HPDE6-E6E7 (cell line): ENCODE results near the gene CCDC146.
A peak's percentile ranks its signal among the peaks of the same experiment; 100 is the strongest.

ENCODE experiments used
- DNase-seq: peaks from one replicate; pipeline ENCODE4 v3.0.0; 2011; ENCODE audit warnings: missing footprints; ENCODE audit errors: extremely low spot score

Gene CCDC146

DNA sequence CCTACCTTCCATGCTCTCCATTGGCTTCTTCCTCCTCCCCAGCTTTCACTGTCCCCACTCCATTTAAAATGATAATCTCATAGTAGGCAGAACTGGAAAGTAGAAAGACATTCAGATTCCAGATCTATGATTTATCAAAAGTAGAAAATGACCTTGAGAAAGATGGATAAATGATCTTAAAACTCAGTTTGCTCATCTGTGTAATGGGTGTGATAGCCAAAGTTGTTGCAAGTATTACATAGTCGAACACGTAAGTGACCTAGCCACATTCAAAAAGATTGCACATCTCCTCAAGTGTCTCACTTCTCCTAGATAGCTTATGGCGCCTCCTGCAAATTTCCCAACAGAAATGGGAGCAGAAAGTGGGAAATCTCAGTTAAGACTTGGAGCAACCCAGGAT is 167.0 kb downstream of the CCDC146 start:
- no peak for DNase-seq

DNA sequence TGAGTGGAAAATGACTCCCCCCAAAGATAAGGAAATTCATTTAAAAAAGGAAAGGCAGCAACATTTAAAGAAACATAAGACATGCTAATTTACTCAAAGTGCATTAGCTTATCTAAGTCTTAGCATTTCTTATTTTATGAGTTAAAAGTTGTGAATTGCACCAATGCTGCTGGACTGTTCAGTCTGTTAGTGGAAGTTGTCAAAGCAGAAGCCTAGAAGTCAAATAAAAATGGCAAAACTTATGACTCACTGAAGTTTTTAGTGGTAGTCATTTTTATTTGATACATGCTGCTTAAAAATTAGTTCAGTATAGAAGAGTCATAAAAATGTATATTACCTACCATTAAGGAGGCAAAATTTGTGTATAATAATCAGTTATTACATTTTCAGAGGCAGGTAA is 168.0 kb downstream of the CCDC146 start:
- no peak for DNase-seq

DNA sequence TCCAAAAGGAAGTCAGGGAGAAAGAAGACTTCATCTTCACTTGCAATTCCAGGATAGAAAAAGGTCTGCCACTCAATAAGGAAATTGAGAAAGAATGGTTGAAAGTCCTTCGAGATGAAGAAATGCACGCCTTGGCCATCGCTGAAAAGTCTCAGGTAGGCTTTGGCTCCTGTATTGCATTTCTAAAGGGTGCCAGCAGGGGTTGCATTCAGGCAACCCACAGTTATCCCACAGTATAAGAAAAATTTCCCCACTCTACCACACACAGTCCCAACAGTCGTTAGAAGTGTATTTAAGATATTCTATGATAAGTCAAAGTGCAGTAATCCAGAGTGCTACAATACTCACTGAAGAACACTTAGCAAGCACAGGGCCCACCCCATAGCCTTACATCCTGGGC is 170.6 kb downstream of the CCDC146 start:
- no peak for DNase-seq

DNA sequence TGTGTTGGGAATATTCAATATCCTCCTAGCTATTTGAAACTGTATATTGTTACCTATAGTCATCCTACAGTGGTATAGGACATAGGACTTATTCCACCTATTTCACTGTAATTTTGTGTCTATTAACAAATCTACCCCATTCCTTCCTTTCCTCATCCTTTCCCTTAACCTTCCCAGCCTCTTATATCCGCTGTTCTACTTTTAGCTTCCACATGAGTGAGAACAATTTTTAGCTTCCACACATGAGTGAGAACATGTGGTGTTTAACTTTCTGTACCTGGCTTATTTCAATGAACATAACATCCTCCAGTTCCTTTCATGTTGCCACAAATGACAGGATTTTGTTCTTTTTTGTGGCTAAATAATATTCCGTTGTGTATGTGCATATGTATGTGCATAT is 173.1 kb downstream of the CCDC146 start:
- DNase-seq, result no peak

DNA sequence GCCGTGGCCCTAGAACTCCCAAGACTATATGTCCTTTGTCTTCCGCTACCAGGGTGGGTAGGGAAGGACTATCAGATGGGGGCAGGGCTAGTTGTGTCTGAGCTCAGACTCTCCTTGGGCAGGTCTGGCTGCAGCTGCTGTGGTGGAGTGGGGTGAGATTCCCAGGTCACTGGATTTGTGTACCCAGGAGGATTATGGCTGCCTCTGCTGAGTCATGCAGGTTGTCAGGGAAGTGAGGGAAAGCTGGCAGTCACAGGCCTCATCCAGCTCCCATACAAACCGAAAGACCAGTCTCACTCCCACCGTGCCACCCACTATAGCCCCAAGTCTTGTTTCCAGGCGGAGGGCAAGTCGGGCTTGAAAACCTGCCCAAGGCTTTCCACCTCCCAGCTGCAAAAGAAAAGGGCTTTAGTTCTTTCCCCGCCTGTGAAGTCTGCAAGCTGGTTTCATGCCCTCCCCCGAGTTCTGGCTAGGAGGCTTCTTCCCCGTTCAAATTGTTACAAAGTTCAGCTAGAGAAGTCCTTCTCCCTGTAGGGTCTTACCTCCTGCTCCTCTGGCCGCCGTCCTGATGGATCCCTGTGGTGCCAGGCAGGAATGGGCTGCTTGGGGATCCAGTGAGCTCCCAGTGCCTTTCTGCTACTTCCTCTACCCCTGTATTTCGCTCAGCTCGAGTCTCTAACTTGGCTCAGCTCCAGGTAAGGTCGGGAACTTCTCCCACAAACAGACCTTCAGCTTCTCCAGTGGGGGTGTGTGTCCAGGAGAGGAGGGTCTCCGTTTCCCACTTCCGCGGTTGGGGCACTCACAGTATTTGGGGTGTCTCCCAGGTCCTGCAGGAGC is 184.0 kb downstream of the CCDC146 start:
- DNase-seq, result no peak

DNA sequence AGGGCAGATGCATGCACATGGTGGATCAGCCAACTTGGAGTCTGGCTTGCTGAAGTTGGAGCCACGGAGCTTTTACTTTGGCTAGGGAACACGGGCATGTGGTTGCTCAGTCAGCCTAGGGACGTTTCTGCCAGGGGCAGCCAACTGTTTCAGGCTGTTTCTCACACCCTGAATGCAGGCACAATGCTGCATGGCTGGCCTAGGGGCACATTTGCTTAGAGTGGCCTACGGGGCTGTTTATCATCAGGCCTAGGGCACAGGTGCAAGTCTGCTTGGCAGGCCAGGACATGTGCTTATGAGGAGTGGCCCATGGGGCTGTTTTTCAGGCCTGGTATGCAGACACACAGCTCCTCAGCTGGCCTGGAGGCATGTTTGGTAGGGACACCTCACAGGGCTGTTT is 186.4 kb downstream of the CCDC146 start:
- DNase-seq, result no peak

DNA sequence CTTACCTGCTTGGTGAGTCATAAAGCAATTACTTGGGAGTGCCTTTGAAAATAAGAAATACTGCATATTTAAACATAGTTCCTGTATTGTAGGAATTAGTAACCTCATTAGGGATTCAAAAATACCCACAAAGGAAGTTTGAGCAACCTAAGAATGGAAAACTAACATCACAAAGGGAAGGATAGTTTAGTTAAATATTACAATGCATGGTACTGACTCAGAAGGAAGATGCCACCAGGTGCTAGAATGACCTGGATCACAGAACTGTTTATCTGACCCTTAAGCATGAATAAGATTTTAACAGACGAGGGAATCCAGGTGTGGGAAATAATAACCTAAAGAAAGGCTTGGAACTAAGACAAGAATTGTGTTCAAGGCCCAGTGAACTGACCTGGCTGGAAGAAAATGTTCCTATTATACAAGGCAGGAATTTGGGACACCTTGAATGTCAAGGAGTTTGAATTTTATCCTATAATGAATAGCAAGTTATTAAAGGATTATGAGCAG is 187.4 kb downstream of the CCDC146 start:
- DNase-seq, result no peak

DNA sequence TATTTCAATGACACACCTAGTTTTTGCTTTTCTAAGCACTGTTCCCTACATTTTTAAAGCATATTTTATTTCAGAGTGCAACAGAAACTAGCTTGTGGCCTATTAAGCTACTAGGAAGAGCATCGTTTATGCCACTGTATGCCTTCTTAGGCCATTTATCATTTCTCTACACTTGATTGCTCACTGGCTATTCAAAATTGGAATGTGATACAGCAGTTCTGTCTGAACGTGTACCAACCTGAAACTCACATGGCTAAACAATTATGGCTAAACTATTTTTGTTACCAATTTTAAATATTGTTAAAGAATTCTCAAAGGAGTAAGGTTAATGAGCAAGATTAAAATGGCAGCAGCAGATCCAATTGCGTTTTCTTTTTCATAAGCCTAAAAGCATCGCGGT is 188.6 kb downstream of the CCDC146 start:
- DNase-seq, result no peak

DNA sequence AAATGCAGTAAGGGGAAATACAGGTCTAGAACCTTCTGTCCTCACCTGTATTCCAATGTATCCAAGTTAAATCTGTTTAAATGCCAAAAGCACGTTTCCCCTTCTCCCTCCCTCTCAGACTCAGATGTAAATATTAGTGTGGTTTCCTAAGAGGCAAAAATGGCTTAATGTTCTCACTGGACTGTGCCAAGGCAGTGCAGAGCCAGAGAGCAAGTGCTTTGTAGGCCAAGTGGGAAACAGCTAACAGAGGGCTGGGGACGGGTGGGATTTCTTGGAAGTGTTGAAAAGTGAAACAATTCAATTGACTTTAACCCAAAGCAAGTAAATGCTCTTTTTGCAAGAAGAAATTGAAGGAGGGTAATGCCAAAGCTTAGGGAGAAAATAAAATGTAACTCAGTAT is 190.7 kb downstream of the CCDC146 start:
- no peak for DNase-seq

DNA sequence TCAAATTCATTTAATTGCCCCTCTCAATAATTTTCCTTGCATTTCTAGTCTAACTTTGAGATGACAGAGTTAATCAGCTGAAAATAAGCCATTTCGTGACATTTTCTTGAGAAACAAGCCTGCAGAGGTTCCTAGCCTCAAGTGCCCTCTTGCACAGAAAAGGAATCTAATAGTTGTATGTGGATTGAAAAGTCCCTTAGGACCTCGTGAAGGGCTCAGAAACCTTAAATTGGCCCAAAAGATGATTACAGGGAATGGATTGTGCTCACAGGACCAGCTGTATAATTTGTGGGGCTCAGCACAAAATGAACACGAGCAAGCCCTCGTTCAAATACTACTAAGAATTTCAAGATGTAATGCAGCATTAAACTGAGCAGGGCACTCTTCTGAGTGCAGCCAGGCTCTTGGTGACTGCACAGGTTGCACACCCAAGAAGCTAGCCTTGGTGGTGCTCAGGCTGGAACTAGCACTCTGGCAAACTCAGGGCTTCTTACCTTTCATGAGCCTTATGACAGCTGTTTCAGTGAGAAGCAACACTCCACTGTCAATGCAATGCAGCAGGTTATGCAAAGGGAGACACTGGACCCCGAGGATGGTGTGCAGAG is 191.6 kb downstream of the CCDC146 start:
- DNase-seq, result no peak

DNA sequence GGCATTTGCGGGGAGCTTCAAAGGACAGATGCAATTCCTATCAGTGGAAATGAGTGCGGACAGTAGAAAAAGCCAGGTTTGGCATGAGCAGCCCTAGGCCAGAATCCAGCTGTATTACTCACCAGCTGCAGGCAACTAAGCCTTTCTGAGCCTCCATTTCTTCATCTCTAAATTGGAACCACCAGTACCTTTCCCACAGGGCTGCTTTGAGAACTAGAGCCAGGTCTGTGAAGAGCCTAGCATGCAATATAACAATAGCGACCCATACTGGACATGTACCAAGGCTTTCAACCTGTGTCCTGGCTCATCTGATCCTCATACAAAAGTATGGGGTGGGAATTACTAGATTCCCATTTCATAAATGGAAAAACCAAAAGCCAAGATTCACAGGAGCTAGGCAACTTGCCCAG is 192.8 kb downstream of the CCDC146 start:
- no peak for DNase-seq

DNA sequence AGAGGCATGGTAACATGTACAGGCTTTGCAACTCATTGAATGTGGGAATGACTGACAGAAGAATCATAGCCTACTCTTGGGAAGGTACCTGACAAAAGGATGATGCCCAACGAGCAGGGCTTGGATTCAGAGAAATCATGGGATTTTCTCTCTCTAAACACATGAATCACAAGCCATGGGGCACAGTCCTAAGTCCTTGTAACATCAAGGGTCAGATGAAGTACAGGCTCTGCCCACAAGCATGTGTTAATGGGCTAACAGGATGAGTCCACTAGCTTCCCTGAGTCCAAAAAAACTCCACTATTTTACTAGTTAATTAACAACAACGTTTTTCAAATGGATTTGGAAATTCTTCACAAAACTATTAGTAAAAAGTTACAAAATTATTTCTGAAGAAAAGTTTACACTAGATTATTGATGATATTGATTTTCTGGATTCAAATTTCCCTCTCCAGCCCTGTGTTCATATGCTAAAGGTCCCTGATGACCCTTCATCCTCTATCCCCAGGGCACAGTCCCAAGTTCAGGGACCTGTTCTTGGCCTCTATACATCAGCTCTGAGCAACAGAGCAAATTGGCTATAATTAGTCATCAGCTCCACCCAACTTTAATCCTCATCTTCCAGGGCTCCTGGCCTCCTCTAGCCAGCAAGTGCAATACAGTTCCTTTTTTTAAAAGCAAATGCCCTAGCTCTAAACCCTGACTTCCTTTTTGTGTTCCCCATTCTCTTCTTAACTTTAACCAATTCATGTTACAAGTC is 194.0 kb downstream of the CCDC146 start:
- no peak for DNase-seq

DNA sequence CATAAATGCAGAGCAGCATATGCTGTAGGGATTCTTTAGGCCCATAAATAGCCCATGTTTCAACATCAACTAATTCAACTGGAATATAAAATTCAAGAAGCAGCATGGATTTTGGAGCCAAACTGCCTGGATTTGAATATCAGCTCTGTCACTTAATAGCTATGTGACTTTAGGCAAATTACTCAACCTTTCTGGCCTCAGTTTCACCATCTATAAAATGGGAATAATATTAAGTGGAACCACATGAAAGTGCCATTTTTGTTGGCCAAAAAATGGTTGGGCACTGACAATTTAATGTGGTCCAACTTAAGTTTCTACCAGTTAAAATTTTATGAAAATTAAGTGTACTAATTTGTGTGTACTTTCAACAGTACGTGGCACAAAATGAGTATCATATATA is 195.6 kb downstream of the CCDC146 start:
- no peak for DNase-seq

DNA sequence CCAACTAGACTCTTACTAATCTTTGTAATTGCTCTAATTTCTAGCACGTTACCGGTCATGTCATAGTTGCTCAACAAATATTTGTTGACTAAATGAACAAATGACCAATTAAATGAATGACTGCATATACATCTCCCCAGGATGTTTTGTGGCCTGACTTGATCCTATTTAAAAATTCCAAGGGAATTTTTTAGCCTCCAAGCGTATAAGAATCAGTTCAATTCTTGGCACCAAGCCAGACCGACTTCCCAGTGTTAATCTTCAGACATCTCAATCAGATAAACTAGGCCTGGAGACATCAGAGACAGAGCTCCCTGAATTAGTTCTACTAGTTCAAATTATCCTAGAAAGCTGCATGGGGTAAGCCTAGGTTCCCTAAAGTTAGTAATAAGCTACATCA is 197.7 kb downstream of the CCDC146 start:
- no peak for DNase-seq

DNA sequence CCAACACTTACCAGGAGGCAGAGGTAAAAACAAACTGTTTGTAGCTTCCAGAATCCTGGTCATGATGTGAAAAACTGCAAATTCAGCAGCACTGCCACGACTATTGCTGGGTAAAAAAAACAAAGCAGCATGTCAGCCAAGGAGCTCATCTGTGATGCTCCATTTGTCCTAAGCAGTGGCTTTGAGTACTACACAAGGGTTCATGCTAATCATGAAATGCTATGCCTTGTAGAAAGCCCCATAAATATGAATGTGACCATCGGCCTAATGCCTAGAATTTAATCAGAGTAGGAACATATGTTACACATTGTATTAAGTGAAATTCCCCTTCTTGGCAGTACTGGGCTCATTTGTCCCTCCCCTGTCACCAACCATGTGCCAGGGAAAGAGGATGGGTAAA is 198.3 kb downstream of the CCDC146 start:
- DNase-seq, result no peak

DNA sequence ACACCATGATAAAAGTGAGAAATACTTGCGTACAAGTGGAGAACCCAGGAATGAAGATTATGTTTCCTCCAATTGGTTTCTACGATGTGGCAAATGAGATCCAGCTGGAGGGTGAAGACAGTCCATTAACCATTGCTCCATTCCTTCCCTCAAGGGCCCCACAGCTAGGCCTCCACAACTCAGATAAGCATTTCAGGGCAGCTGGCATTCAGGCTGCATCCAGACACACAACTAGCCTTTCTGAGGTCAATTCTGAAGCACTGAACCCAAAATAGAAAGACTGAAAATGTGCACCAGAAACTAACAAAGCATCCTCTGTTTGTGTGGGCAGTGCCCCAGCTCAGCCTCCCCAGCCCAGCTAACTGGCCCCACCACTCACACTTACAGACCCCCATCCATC is 198.9 kb downstream of the CCDC146 start:
- DNase-seq, result no peak

DNA sequence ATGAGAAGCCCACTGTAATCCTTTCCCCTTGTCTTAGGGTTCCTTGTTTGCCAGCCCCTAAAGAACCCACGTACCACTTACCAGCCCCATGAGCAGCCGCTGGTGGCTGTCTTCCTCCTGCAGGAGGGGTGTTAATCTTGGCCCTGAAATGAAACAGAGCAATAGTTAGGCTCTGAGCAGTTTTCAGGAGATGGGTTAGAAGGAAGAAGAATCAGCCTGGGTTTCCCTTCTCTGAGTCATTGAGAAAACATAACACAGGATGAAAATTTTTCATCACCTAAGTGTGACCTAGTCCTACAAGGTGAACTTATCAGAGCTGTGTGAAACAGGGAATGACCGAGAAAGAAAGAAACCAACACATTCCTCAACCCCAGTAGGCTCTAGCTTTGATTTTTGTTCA is 203.7 kb downstream of the CCDC146 start:
- no peak for DNase-seq

DNA sequence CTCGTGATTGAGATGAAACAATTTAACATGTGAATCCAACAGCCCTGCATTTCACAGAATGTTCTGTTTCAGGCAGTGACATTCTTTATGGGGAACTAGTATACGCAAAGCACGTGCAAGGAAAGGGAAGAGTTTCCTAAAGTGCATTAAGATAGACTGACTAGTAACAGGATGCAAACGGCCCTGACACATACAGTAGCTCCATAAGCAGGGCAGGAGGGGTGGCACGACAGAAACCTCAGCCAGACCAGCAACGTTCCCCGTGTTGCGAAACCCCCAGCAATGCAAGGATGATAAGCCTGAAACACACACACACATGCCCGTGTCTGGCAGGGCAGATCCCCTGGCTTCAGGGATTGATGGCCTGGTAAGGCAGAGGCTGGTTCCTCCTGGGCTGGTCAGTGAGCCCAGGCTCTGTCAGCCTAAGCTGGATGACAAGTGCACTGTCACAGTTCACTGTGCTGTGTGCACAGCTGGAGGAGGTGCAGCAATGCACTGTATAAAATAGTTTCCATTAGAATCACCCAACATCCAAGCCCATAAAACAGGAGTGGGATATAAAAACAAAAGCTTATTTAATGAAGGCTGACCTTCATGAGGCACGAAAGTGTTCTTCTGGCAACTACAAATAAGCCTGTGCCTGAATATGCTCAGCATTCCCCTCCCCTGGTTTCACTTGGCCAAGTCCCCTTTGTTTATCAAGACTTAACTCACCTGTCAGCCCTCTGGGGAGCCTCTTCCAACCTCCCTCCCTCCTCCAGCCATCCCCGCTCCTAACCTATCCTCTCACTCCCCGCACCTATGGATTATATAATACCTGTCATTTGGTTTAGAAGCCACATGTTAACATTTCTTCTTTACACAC is 204.9 kb downstream of the CCDC146 start:
- DNase-seq, result peak; percentile 86

DNA sequence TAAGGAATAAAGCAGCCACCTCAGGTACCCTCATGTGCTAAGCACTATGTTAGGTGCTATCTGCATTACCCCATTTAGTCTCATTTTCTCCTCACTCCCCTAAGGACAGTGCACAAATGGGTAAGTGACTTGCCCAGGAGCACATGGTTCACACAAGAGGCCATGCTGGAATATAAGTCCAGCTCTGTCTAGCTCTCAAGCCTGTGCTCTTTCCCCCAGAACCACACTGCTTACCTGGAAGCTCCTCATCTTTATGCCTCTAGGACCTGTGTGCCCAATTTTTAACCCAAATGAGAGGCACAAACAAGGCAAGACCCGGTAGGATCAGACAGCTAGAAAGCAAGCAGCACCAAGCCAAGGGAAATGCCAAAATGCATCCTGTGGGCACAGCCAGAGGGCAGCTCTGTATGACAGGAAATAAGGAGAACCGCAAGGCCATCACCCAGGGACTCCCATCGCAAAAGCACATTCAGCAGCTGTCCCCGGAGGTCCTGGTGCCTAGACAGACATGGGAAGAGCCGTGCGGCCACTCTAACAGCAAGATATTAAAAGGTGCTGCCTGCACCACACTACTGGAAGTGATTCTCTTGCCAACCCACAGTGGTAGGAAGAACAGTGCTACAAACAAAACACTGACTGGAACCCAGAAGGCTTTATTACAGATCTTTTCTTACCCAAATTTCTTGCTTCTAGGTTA is 205.7 kb downstream of the CCDC146 start:
- no peak for DNase-seq

DNA sequence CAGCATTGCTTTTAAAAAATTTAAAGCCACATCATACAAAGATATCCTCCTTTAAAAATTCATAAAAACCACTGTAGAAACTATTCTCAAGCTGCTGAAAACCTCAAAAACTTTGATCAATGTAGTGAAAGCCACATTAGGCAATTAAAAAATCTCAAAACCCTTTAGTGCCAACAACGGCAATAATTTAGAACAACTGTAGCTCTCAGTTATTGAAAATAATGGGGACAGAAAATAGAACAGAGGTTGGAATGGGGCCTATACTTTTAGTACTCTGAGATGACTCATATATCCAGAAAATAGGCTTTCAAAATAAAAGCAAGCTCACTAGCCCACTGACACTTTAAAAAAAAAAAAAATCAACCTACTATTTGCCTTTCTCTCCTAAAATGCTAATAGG is 206.3 kb downstream of the CCDC146 start:
- no peak for DNase-seq
